ENCODE results near the gene CDH7. TPM values are rescaled to one million over a fixed set of nuclear protein-coding genes. Genes with fewer than 3 reads are reported as not detected.

CDH7 gene
- total RNA-seq, 1 donor from 2014 or later = not detected

GRCh38 chr18:65791719-65792118 is 40.9 kb downstream of the CDH7 start:
- TF ChIP-seq CTCF (IDR thresholded peaks at IDR 0.05; ENCODE audit: borderline replicate concordance) = no peak
- no peak for DNase-seq
- intact Hi-C loops (cut with micrococcal nuclease) = no loop called here
- H3K36me3 ChIP-seq = no peaks in the 10 kb centered on the region
- H3K27ac ChIP-seq (replicated peaks) = no peak overlapping the region
- no peak overlapping the region for H3K4me3 ChIP-seq
- H3K4me1 ChIP-seq = no peaks in the 10 kb centered on the region
- no peaks in the 10 kb centered on the region for H3K9me3 ChIP-seq (replicated peaks)
- H3K27me3 ChIP-seq (ENCODE audit: low read depth) = no peaks in the 10 kb centered on the region

- H3K27me3 ChIP-seq (ENCODE audit: low read depth) = no peaks in the 10 kb centered on the region
- DNase-seq = no peak
- no peak overlapping the region for H3K4me3 ChIP-seq
- no peak overlapping the region for H3K27ac ChIP-seq (replicated peaks)
- TF ChIP-seq CTCF (IDR thresholded peaks at IDR 0.05; ENCODE audit: borderline replicate concordance) = no peak
- H3K4me1 ChIP-seq = no peaks in the 10 kb centered on the region
- H3K9me3 ChIP-seq (replicated peaks) = no peaks in the 10 kb centered on the region
- intact Hi-C loops (cut with micrococcal nuclease) = no loop called here
- no peaks in the 10 kb centered on the region for H3K36me3 ChIP-seq
These were observed 41.8 kb downstream of the CDH7 start for GRCh38 chr18:65792456-65793074.

GRCh38 chr18:65808759-65809158 is 57.9 kb downstream of the CDH7 start:
- no peak for DNase-seq

GRCh38 chr18:65811307-65811706 is 60.5 kb downstream of the CDH7 start:
- intact Hi-C loops (cut with micrococcal nuclease) = no loop called here

More at GRCh38 chr18:65808759-65809158, 57.9 kb downstream of the CDH7 start:
- no peak overlapping the region for H3K27ac ChIP-seq (replicated peaks)
- no peaks in the 10 kb centered on the region for H3K36me3 ChIP-seq
- TF ChIP-seq CTCF (IDR thresholded peaks at IDR 0.05; ENCODE audit: borderline replicate concordance) = no peak
- intact Hi-C loops (cut with micrococcal nuclease) = no loop called here
- H3K9me3 ChIP-seq (replicated peaks) = no peaks in the 10 kb centered on the region
- H3K4me3 ChIP-seq = no peak overlapping the region
- no peaks in the 10 kb centered on the region for H3K27me3 ChIP-seq (ENCODE audit: low read depth)
- no peaks in the 10 kb centered on the region for H3K4me1 ChIP-seq

GRCh38 chr18:65815506-65815905 is 64.7 kb downstream of the CDH7 start:
- no peaks in the 10 kb centered on the region for H3K4me1 ChIP-seq
- TF ChIP-seq CTCF (IDR thresholded peaks at IDR 0.05; ENCODE audit: borderline replicate concordance) = no peak
- DNase-seq = no peak
- intact Hi-C loops (cut with micrococcal nuclease) = no loop called here
- no peaks in the 10 kb centered on the region for H3K9me3 ChIP-seq (replicated peaks)
- no peak overlapping the region for H3K4me3 ChIP-seq
- no peaks in the 10 kb centered on the region for H3K36me3 ChIP-seq
- H3K27ac ChIP-seq (replicated peaks) = no peak overlapping the region
- no peaks in the 10 kb centered on the region for H3K27me3 ChIP-seq (ENCODE audit: low read depth)

More at GRCh38 chr18:65811307-65811706, 60.5 kb downstream of the CDH7 start:
- Histone ChIP-seq H3K27me3 (ENCODE audit: low read depth) (no peaks in the 10 kb centered on the region), H3K4me1 (no peaks in the 10 kb centered on the region), H3K27ac (replicated peaks) (no peak overlapping the region), H3K4me3 (no peak overlapping the region), H3K36me3 (no peaks in the 10 kb centered on the region), H3K9me3 (replicated peaks) (no peaks in the 10 kb centered on the region)
- DNase-seq = no peak
- no peak for TF ChIP-seq CTCF (IDR thresholded peaks at IDR 0.05; ENCODE audit: borderline replicate concordance)

All from left ventricle myocardium inferior (tissue), 1 donor.